GM23248 (cell line): Measurements from ENCODE around the gene KCTD13. TPM values are rescaled to one million over a fixed set of nuclear protein-coding genes. Genes with fewer than 3 reads are reported as not detected.
"Not testable (repeated sequence)": the region's sequence is repeated elsewhere in the genome, so short reads cannot be mapped to it uniquely, and the experiment has no call there.

ENCODE experiments used
- DNase-seq: peaks from one replicate; pipeline ENCODE4 v3.0.0-alpha.2; 2015
- H2AFZ ChIP-seq: fragments of 200-600 bp; sonication (generic); 2 replicates; pipeline ENCODE4 v1.6.1; 2016; ENCODE audit warnings: antibody characterized with exemption
- H3F3A ChIP-seq: fragments of 200-600 bp; sonication (generic); 2 replicates; pipeline ENCODE4 v1.6.1; 2016; ENCODE audit warnings: mild to moderate bottlenecking, antibody characterized with exemption, mixed run types; ENCODE audit not compliant: insufficient read depth
- H3K27ac ChIP-seq: fragments of 200-600 bp; sonication (generic); 2 replicates; pipeline ENCODE4 v1.5.1; 2016; ENCODE audit warnings: mild to moderate bottlenecking
- H3K27me3 ChIP-seq: fragments of 200-600 bp; sonication (generic); replicated peaks from 2 replicates; pipeline ENCODE4 v1.6.1; 2016; ENCODE audit warnings: mild to moderate bottlenecking; ENCODE audit not compliant: insufficient read depth
- H3K36me3 ChIP-seq: fragments of 200-600 bp; sonication (generic); 2 replicates; pipeline ENCODE4 v1.6.1; 2016; ENCODE audit warnings: low read depth, mild to moderate bottlenecking
- H3K4me1 ChIP-seq: fragments of 200-600 bp; sonication (generic); 2 replicates; pipeline ENCODE4 v1.6.1; 2016; ENCODE audit warnings: mild to moderate bottlenecking; ENCODE audit not compliant: insufficient read depth
- H3K4me2 ChIP-seq: fragments of 200-600 bp; sonication (generic); one replicate; pipeline ENCODE4 v1.6.1; 2016; ENCODE audit warnings: mild to moderate bottlenecking; ENCODE audit not compliant: unreplicated experiment
- H3K4me3 ChIP-seq: fragments of 200-600 bp; sonication (generic); 2 replicates; pipeline ENCODE4 v1.5.1; 2016; ENCODE audit warnings: mild to moderate bottlenecking
- H3K79me2 ChIP-seq: fragments of 200-600 bp; sonication (generic); 2 replicates; pipeline ENCODE4 v1.6.1; 2016; ENCODE audit warnings: mild to moderate bottlenecking; ENCODE audit not compliant: insufficient read depth
- H3K9ac ChIP-seq: fragments of 200-600 bp; sonication (generic); 2 replicates; pipeline ENCODE4 v1.6.1; 2016; ENCODE audit warnings: mild to moderate bottlenecking
- H3K9me2 ChIP-seq: fragments of 200-600 bp; sonication (generic); 2 replicates; pipeline ENCODE4 v1.6.1; 2016; ENCODE audit warnings: mixed run types, mild to moderate bottlenecking, moderate library complexity; ENCODE audit not compliant: insufficient read depth
- H3K9me3 ChIP-seq: fragments of 200-600 bp; sonication (generic); one replicate; pipeline ENCODE4 v1.6.1; 2017; ENCODE audit warnings: low read depth
- H4K20me1 ChIP-seq: fragments of 200-600 bp; sonication (generic); 2 replicates; pipeline ENCODE4 v1.6.0; 2016; ENCODE audit not compliant: insufficient read depth
- EZH2 ChIP-seq: fragments of 200-600 bp; sonication (generic); IDR thresholded peaks from 2 replicates; pipeline ENCODE4 v1.6.1; 2018; ENCODE audit warnings: antibody characterized with exemption, mild to moderate bottlenecking; ENCODE audit not compliant: insufficient read depth, poor library complexity, severe bottlenecking
- EZH2phosphoT487 ChIP-seq: fragments of 200-600 bp; sonication (generic); IDR thresholded peaks from 2 replicates; pipeline ENCODE4 v1.6.1; 2018; ENCODE audit warnings: antibody characterized with exemption, moderate library complexity, mild to moderate bottlenecking, low read depth; ENCODE audit not compliant: insufficient read depth
- WGBS, 2 experiments: methylation state at CpG; one replicate each; pipeline ENCODE4 v1.1.6; 2015 to 2017; ENCODE audit warnings: low lambda C conversion rate in 2 of 2, low coverage in 1 of 2; ENCODE audit errors: missing lambda C conversion rate in 2 of 2; 5-methylcytosine and 5-hydroxymethylcytosine counted together
- in situ Hi-C: fragments of 300-500 bp; cut with MboI; formaldehyde crosslinking; loops from 2 replicates; pipeline ENCODE4 v1.15.0; 2020
- polyA plus RNA-seq: library from polyadenylated mRNA; unstranded; fragments of >200 nt; fragmentation: Nextera tagmentation; extraction: Ambion mirVana; gene quantifications from 2 replicates; pipeline ENCODE4 v1.2.1, GENCODE V29; 2016
- total RNA-seq: library from RNA; depleted of rRNA; stranded (reverse); fragments of >200 nt; shearing (Covaris generic); gene quantifications from 2 replicates; pipeline ENCODE4 v1.2.3, GENCODE V29; 2014

KCTD13 gene
- total and polyA plus RNA-seq, 2 experiments from 2014 or later: 12.6 to 14.7 TPM

DNA sequence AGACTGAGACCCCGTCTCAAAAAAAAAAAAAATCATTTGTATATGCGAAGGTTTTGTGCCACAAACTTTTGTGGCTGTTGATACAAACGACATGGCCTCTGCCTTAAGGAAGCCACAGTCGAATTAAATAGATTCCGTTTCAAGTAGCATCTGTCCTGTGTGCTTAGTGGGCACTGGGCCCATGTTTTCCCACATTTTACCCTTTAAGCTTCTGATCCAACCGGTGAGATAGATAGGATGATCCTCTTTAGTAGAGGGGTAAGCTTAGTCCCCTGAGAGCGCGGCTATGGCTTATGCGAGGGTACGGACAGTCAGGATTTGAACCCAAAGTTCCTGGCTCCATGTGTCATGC is 35.1 kb upstream of the KCTD13 start:
- DNase-seq: peak; percentile 8
- H3K9me2 ChIP-seq: no peaks in the 10 kb centered on the region
- H3K79me2 ChIP-seq: peaks cover 22% of the 10 kb centered on the region
- H3K4me2 ChIP-seq: peak overlapping the region; percentile 95
- 58 to 61% methylated on average over 10 of the region's 10 CpGs for WGBS, 2 experiments
- H3F3A ChIP-seq: no peaks in the 10 kb centered on the region
- in situ Hi-C loops: no loop called here
- peak overlapping the region; percentile 87 for H3K9ac ChIP-seq
- H3K27me3 ChIP-seq: no peaks in the 10 kb centered on the region
- H4K20me1 ChIP-seq: no peaks in the 10 kb centered on the region
- 0 out of 2 replicates have a peak overlapping the region, but pooled peaks have one; percentile 74 for H3K27ac ChIP-seq
- no peaks in the 10 kb centered on the region for H3K9me3 ChIP-seq
- H3K36me3 ChIP-seq: no peaks in the 10 kb centered on the region
- peak overlapping the region; percentile 77 for H2AFZ ChIP-seq
- peak overlapping the region; percentile 78 for H3K4me3 ChIP-seq
- TF ChIP-seq EZH2phosphoT487: no peak
- no peak for TF ChIP-seq EZH2
- H3K4me1 ChIP-seq: peaks cover 9% of the 10 kb centered on the region; the same call in 1 of the 2 replicates

DNA sequence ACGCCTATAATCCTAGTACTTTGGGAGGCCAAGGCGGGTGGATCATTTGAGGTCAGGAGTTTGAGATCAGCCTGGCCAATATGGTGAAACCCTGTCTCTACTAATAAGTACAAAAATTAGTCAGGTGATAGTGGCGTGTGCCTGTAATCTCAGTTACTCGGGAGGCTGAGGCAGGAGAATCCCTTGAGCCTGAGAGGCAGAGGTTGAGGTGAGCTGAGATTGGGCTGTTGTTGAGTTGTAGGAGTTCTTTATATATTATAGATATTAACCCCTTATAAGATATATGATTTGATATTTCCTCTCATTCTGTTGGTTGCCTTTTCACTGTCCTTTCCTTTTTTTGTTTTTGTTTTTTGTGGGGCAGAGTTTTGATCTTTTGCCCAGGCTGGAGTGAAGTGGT is 33.8 kb upstream of the KCTD13 start:
- in situ Hi-C loops, H3K9me2 ChIP-seq, H2AFZ ChIP-seq, H3K4me1 ChIP-seq, H3K36me3 ChIP-seq, H3K27ac ChIP-seq, H4K20me1 ChIP-seq, H3K4me3 ChIP-seq, H3K9me3 ChIP-seq, H3F3A ChIP-seq, H3K9ac ChIP-seq, H3K4me2 ChIP-seq, H3K27me3 ChIP-seq, DNase-seq: not testable (repeated sequence)
- 73 to 82% methylated on average over 4 of the region's 4 CpGs for WGBS, 2 experiments
- peaks cover 18% of the 10 kb centered on the region for H3K79me2 ChIP-seq

- H2AFZ ChIP-seq: no peak overlapping the region
- H3K79me2 ChIP-seq: peaks cover 16% of the 10 kb centered on the region; the same call in 1 of the 2 replicates
- WGBS, 2 experiments: 82 to 85% methylated on average over 9 of the region's 9 CpGs
- H3K4me1 ChIP-seq: peaks cover 9% of the 10 kb centered on the region; the same call in 1 of the 2 replicates
- in situ Hi-C loops: no loop called here
- no peak for TF ChIP-seq EZH2phosphoT487
- TF ChIP-seq EZH2: no peak
- no peak overlapping the region for H3K4me3 ChIP-seq
- no peaks in the 10 kb centered on the region for H3K9me3 ChIP-seq
- no peaks in the 10 kb centered on the region for H3K36me3 ChIP-seq
- no peaks in the 10 kb centered on the region for H3F3A ChIP-seq
- no peaks in the 10 kb centered on the region for H4K20me1 ChIP-seq
- no peaks in the 10 kb centered on the region for H3K9me2 ChIP-seq
- no peak overlapping the region for H3K9ac ChIP-seq
- no peak for DNase-seq
- no peak overlapping the region for H3K4me2 ChIP-seq
- no peak overlapping the region for H3K27ac ChIP-seq
- H3K27me3 ChIP-seq: no peaks in the 10 kb centered on the region
These were observed 33.3 kb upstream of the KCTD13 start for GRCh38 chr16:29959293-29959692.

DNA sequence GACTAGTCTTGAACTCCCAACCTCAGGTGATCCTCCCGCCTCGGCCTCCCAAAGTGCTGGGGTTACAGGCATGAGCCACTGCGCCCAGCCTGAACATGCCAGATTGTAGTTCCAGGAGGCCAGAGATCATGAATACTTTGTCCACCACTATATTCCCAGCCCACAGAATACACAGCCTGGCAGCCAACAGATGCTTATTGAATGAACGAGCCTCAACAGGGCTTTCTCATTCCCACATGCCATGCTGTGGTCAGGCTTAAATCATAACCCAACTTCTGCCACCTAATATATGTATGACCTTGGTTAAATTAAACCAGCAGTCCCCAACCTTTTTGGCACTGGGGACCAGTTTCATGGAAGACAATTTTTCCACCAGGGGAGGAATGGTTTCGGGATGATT is 32.7 kb upstream of the KCTD13 start:
- no peak overlapping the region for H2AFZ ChIP-seq
- H4K20me1 ChIP-seq: no peaks in the 10 kb centered on the region
- no peak for TF ChIP-seq EZH2
- no peak for TF ChIP-seq EZH2phosphoT487
- no peak overlapping the region for H3K4me2 ChIP-seq
- H3F3A ChIP-seq: no peaks in the 10 kb centered on the region
- in situ Hi-C loops: no loop called here
- H3K9ac ChIP-seq: no peak overlapping the region
- H3K9me2 ChIP-seq: no peaks in the 10 kb centered on the region
- no peaks in the 10 kb centered on the region for H3K27me3 ChIP-seq
- no peaks in the 10 kb centered on the region for H3K36me3 ChIP-seq
- peaks cover 16% of the 10 kb centered on the region; the same call in 1 of the 2 replicates for H3K79me2 ChIP-seq
- WGBS, 2 experiments: 84 to 86% methylated on average over 5 of the region's 5 CpGs
- H3K9me3 ChIP-seq: no peaks in the 10 kb centered on the region
- H3K27ac ChIP-seq: no peak overlapping the region
- H3K4me1 ChIP-seq: peaks cover 9% of the 10 kb centered on the region; the same call in 1 of the 2 replicates
- no peak for DNase-seq
- H3K4me3 ChIP-seq: no peak overlapping the region

GRCh38 chr16:29951625-29952365 is 25.8 kb upstream of the KCTD13 start:
- H3K9me2 ChIP-seq: no peaks in the 10 kb centered on the region
- H3K9me3 ChIP-seq: no peaks in the 10 kb centered on the region
- in situ Hi-C loops: no loop called here
- H2AFZ ChIP-seq: no peak overlapping the region
- 75 to 87% methylated on average over 8 of the region's 8 CpGs for WGBS, 2 experiments
- no peaks in the 10 kb centered on the region for H3K4me1 ChIP-seq
- no peak overlapping the region for H3K27ac ChIP-seq
- TF ChIP-seq EZH2 (no peak), EZH2phosphoT487 (no peak)
- DNase-seq: no peak
- H3K27me3 ChIP-seq: no peaks in the 10 kb centered on the region
- H3K4me3 ChIP-seq: no peak overlapping the region
- H3F3A ChIP-seq: no peaks in the 10 kb centered on the region
- H3K36me3 ChIP-seq: no peaks in the 10 kb centered on the region
- no peak overlapping the region for H3K4me2 ChIP-seq
- no peak overlapping the region for H3K9ac ChIP-seq
- no peaks in the 10 kb centered on the region for H4K20me1 ChIP-seq
- no peaks in the 10 kb centered on the region for H3K79me2 ChIP-seq
